Body of pancreas (tissue), 4 donors: ENCODE results near the gene HOXB8.

Source experiments
- POLR2A ChIP-seq, 3 donors: fragments of 450-650 bp; IDR thresholded peaks; one replicate each; pipeline ENCODE4 v1.6.1; 2016; ENCODE audit warnings: antibody characterized with exemption in 3 of 3, mild to moderate bottlenecking in 2 of 3
- TF ChIP-seq, protein P1 (sequence below), 7 experiments: fragments of 450-650 bp in 4 of 7; fragments of 200-600 bp in 3 of 7; sonication (generic) in 3 of 7; IDR thresholded peaks; one replicate each; pipeline ENCODE4 v1.5.1; 2016 to 2019; ENCODE audit warnings: antibody characterized with exemption in 7 of 7

DNA sequence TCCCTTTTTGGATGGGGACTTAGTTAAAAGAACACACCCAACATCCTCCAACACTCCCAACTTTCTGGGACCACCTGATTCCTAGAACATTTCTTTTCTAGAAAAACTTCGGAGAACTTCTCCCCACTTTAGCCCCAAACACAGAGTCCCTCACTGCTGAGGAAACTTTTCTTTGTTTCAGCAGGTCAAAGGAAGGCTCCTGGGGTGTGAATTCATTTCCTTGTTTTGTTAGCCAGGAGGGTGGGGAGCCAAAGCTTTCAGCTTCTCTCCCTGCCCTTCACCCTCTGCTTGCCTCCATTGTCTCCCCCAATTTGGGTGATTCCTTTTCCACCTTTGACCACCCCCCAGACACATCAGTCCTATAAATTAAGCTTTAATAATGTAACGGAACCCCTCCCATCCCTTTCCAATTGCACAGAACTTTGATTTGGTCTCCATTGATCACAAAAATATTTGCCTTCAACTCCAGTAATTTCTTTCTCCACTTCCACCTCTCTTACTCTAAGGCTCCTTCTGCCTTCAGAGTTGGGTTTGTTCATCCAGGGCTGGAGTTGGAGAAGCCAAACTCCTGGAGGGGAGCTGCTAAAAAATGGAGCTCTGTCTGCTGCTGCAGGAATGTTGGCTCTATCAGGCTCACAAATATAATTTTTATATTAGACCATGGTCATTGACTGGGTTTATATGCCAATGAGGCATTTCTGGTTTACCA lies 47.3 kb downstream of the HOXB8 start:
- TF ChIP-seq, protein P1, sequence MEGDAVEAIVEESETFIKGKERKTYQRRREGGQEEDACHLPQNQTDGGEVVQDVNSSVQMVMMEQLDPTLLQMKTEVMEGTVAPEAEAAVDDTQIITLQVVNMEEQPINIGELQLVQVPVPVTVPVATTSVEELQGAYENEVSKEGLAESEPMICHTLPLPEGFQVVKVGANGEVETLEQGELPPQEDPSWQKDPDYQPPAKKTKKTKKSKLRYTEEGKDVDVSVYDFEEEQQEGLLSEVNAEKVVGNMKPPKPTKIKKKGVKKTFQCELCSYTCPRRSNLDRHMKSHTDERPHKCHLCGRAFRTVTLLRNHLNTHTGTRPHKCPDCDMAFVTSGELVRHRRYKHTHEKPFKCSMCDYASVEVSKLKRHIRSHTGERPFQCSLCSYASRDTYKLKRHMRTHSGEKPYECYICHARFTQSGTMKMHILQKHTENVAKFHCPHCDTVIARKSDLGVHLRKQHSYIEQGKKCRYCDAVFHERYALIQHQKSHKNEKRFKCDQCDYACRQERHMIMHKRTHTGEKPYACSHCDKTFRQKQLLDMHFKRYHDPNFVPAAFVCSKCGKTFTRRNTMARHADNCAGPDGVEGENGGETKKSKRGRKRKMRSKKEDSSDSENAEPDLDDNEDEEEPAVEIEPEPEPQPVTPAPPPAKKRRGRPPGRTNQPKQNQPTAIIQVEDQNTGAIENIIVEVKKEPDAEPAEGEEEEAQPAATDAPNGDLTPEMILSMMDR (IDR thresholded peaks at IDR 0.05) = no peak
- TF ChIP-seq POLR2A (IDR thresholded peaks at IDR 0.05) = no peak
